ENCODE measurements around the gene ARID3B. TPM values are rescaled to one million over a fixed set of nuclear protein-coding genes. Genes with fewer than 3 reads are reported as not detected.

The ARID3B gene
- total RNA-seq, 4 donors from 2014 or later, result 6.7 to 12.3 (median 8.4) TPM

DNA sequence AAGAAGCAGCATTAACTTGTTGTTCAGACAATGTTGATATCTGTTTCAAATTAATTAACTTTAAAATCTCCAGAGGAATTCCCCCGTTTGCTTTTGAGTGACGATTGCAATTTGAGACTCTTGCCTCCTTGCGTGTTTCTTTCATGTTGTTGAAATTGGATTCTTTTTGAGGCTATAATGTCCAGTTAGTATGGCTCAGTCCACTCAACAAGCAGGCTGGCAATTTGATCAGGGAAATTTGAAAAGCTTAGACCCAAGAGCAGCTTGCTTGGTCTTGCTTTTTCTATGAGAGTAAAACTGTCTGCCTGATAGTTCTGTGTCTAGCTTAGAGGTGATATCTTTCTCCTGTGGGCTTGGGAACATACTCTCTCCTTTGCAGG is 2.0 kb downstream of the ARID3B start:
- peaks cover 57% of the 10 kb centered on the region for H3K4me1 ChIP-seq
- WGBS, result 63% methylated on average over 3 of the region's 3 CpGs
- H3K36me3 ChIP-seq, result no peaks in the 10 kb centered on the region
- no peaks in the 10 kb centered on the region for H3K27me3 ChIP-seq
- H3K27ac ChIP-seq, result no peak overlapping the region
- no peak for DNase-seq (ENCODE audit: low spot score in 2 of 2)
- H3K9me3 ChIP-seq, result no peaks in the 10 kb centered on the region
- TF ChIP-seq POLR2A (IDR thresholded peaks at IDR 0.05) (no peak), POLR2AphosphoS5 (IDR thresholded peaks at IDR 0.05) (no peak), EP300 (IDR thresholded peaks at IDR 0.05) (no peak)
- TF ChIP-seq, protein P1, sequence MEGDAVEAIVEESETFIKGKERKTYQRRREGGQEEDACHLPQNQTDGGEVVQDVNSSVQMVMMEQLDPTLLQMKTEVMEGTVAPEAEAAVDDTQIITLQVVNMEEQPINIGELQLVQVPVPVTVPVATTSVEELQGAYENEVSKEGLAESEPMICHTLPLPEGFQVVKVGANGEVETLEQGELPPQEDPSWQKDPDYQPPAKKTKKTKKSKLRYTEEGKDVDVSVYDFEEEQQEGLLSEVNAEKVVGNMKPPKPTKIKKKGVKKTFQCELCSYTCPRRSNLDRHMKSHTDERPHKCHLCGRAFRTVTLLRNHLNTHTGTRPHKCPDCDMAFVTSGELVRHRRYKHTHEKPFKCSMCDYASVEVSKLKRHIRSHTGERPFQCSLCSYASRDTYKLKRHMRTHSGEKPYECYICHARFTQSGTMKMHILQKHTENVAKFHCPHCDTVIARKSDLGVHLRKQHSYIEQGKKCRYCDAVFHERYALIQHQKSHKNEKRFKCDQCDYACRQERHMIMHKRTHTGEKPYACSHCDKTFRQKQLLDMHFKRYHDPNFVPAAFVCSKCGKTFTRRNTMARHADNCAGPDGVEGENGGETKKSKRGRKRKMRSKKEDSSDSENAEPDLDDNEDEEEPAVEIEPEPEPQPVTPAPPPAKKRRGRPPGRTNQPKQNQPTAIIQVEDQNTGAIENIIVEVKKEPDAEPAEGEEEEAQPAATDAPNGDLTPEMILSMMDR (IDR thresholded peaks at IDR 0.05), result no peak
- no peak overlapping the region for H3K4me3 ChIP-seq

DNA sequence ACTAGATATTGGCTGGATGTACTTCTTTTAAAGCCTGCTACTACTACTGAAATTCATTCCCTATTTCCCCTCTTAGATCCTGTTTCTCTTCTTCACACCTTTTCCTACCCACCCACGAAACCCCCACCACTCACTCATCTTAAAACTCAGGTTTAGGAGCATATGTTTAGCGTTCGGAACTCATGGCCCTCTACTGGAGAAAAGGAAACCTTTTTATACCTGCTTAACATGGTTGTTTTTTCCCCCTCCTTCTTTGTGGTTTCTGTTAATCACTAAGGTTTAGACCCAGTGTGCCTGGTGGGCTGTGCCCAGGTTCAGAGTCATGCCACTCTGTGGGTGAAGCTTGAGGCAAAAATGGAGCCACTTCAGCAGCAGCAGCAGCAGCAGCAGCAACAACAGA is 2.6 kb downstream of the ARID3B start:
- no peaks in the 10 kb centered on the region for H3K36me3 ChIP-seq
- TF ChIP-seq EP300 (IDR thresholded peaks at IDR 0.05), result no peak
- TF ChIP-seq POLR2A (IDR thresholded peaks at IDR 0.05), result no peak
- TF ChIP-seq, protein P1 (IDR thresholded peaks at IDR 0.05), result no peak
- TF ChIP-seq POLR2AphosphoS5 (IDR thresholded peaks at IDR 0.05), result no peak
- no peak overlapping the region for H3K4me3 ChIP-seq
- H3K9me3 ChIP-seq, result no peaks in the 10 kb centered on the region
- DNase-seq (ENCODE audit: low spot score in 2 of 2), result no peak
- H3K4me1 ChIP-seq, result peaks cover 61% of the 10 kb centered on the region
- no peaks in the 10 kb centered on the region for H3K27me3 ChIP-seq
- WGBS, result 64% methylated on average over 3 of the region's 3 CpGs
- no peak overlapping the region for H3K27ac ChIP-seq

DNA sequence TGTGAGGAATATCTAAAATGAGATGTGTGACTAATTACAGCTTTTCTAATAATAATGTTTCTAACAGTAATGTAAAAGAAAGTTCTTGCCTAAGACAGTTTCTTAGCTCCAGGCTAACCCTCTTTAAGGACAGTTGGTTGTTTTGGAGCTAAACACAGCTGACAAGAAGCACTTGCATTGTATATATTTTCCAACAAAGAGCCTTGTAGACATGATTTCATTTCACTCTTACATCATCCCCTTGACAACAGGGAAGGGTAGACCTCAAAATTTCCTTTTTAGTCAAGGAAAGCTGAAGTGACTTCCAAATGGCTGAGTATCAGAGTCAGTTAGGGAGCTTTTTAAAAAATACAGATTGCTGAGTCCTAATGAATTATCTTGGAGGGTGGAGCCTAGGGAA is 4.1 kb downstream of the ARID3B start:
- no peaks in the 10 kb centered on the region for H3K36me3 ChIP-seq
- no peak overlapping the region for H3K27ac ChIP-seq
- H3K4me1 ChIP-seq, result peaks cover 52% of the 10 kb centered on the region
- no peaks in the 10 kb centered on the region for H3K27me3 ChIP-seq
- no peaks in the 10 kb centered on the region for H3K9me3 ChIP-seq
- no peak overlapping the region for H3K4me3 ChIP-seq
- TF ChIP-seq, protein P1 (IDR thresholded peaks at IDR 0.05), result no peak
- TF ChIP-seq EP300 (IDR thresholded peaks at IDR 0.05) (no peak), POLR2AphosphoS5 (IDR thresholded peaks at IDR 0.05) (no peak), POLR2A (IDR thresholded peaks at IDR 0.05) (no peak)
- DNase-seq (ENCODE audit: low spot score in 2 of 2), result no peak

DNA sequence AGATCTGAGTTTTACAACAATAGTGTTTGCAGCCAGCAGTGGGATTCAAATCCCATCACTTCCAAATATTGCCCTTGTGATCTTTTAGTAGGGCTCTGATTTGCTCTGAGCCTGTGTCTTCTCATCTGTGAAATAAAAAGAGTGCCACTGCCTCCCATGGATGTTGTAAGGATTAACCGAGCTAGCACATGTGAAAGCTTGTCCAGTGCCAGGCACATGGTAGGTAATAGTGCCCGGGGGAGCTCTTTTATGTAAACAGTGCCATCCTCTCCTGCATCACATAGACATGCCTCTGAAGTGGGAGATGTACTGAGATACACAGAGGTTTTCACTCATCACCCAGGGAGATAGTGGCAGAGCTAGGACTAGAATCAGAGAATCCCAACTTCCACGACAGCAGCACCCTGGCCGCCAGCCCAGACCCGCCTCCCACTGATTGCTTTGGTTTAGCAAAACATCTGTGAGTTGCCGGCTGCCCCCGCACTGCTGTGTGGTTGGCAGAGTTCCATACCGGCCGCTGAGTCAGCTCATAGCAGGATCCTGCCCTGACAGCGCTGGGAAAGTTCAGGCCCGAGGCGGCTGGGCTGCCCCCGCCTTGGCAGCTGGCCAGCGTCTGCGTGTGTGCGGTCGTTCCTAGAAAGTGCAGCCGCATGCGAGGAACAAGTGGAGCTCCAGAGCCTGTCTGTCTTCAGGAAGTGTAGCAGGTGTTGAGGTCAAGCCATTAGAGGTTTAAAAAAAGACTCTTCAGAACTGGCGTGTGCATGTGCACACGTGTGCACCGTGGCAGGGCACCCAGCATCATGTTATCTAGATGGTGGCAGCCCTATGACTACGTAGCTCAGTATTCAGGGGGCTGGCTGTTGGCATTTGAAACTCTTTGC is 5.0 kb downstream of the ARID3B start:
- TF ChIP-seq EP300 (IDR thresholded peaks at IDR 0.05) (no peak), POLR2AphosphoS5 (IDR thresholded peaks at IDR 0.05) (peak; percentile 82 to 94 (median 85)), POLR2A (IDR thresholded peaks at IDR 0.05) (no peak)
- TF ChIP-seq, protein P1 (IDR thresholded peaks at IDR 0.05), result no peak
- no peak overlapping the region for H3K27ac ChIP-seq
- H3K9me3 ChIP-seq, result no peaks in the 10 kb centered on the region
- no peaks in the 10 kb centered on the region for H3K27me3 ChIP-seq
- peaks cover 1% of the 10 kb centered on the region for H3K36me3 ChIP-seq
- no peak overlapping the region for H3K4me3 ChIP-seq
- WGBS, result 0% methylated on average over 22 of the region's 23 CpGs
- peaks cover 48% of the 10 kb centered on the region for H3K4me1 ChIP-seq
- DNase-seq (ENCODE audit: low spot score in 2 of 2), result peak; percentile 96

DNA sequence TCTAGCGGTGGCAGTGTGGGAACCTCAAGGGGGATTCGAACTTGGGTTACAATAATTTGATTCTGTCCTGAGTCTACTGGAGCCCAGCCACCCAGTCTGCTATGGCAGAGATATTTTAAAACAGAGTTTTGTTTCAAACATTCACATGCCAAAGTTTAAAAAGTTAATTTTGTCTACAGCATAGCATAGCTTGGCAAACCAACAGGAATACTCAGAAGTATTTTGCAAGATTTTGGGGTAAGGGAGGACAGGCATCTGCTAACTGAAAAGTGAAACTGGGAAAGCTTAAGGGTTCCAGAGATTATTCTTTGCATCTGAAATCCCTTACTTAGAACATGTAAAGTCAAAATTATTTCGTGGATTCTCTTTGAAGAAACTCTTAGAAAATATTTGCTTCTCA is 6.6 kb downstream of the ARID3B start:
- no peak overlapping the region for H3K4me3 ChIP-seq
- TF ChIP-seq, protein P1 (IDR thresholded peaks at IDR 0.05), result no peak
- no peak for TF ChIP-seq POLR2AphosphoS5 (IDR thresholded peaks at IDR 0.05)
- no peak for TF ChIP-seq EP300 (IDR thresholded peaks at IDR 0.05)
- no peak for TF ChIP-seq POLR2A (IDR thresholded peaks at IDR 0.05)
- no peaks in the 10 kb centered on the region for H3K9me3 ChIP-seq
- H3K27ac ChIP-seq, result no peak overlapping the region
- peaks cover 32% of the 10 kb centered on the region for H3K4me1 ChIP-seq
- WGBS, result 78% methylated on average over 3 of the region's 3 CpGs
- H3K36me3 ChIP-seq, result peaks cover 5% of the 10 kb centered on the region
- no peak for DNase-seq (ENCODE audit: low spot score in 2 of 2)
- no peaks in the 10 kb centered on the region for H3K27me3 ChIP-seq

Measured in suprapubic skin (tissue), 4 donors.